Measurements from ENCODE around the gene C2orf49. TPM values are rescaled to one million over a fixed set of nuclear protein-coding genes. Genes with fewer than 3 reads are reported as not detected.
A peak's percentile ranks its signal among the peaks of the same experiment; 100 is the strongest.

Gene C2orf49
- total and polyA plus RNA-seq, 9 of the 15 experiments (the other 6 are each of a cell fraction or from before 2014, with no cell fraction given): 17.9 to 38.2 (median 25.6) TPM

- Histone ChIP-seq H4K20me1 (replicated peaks; ENCODE audit: control insufficient read depth, insufficient read depth, low read length) (no peaks in the 10 kb centered on the region), H3K36me3 (ENCODE audit: control insufficient read depth, insufficient read depth, low read length) (peaks cover 51% of the 10 kb centered on the region; the same call in 2 of the 3 replicates), H3K4me1 (replicated peaks in 1 of 2; ENCODE audit: control insufficient read depth in 2 of 2, insufficient read depth in 2 of 2, low read length in 2 of 2) (peaks cover 0 to 8% of the 10 kb centered on the region in 2 experiments; a peak in 2 of 5 replicates), H3K4me2 (ENCODE audit: insufficient read depth, low read length) (no peak overlapping the region), H3K4me3 (no peak overlapping the region), H2AFZ (ENCODE audit: low read depth, low read length) (no peak overlapping the region), H3K79me2 (ENCODE audit: control insufficient read depth, insufficient read depth, low read length) (no peaks in the 10 kb centered on the region), H3K27ac (ENCODE audit: extremely low read depth, low read depth, low read length) (no peak overlapping the region), H3K9me1 (ENCODE audit: control insufficient read depth, insufficient read depth, low read length) (no peaks in the 10 kb centered on the region), H3K9me3 (replicated peaks; ENCODE audit: control insufficient read depth, insufficient read depth, low read depth, low read length) (no peaks in the 10 kb centered on the region), H3K27me3 (ENCODE audit: control insufficient read depth in 2 of 2, insufficient read depth in 2 of 2, low read length in 2 of 2) (no peaks in the 10 kb centered on the region), H3K9ac (ENCODE audit: insufficient read depth in 1 of 2, low read depth in 2 of 2, low read length in 2 of 2) (no peak overlapping the region)
- TF ChIP-seq EGR1 (conservative IDR thresholded peaks at IDR 0.05) (no peak), POLR2AphosphoS5 (IDR thresholded peaks at IDR 0.05; ENCODE audit: control insufficient read depth, insufficient read depth, low read depth, low read length) (no peak), ARID2 (IDR thresholded peaks at IDR 0.05) (no peak), FOXA1 (IDR thresholded peaks at IDR 0.05; ENCODE audit: borderline replicate concordance) (no peak), SIN3A (IDR thresholded peaks at IDR 0.05; ENCODE audit: borderline replicate concordance in 2 of 2, control insufficient read depth in 1 of 2, low read depth in 2 of 2, low read length in 2 of 2) (no peak), ZNF316 (IDR thresholded peaks at IDR 0.05) (no peak), BDP1 (IDR thresholded peaks at IDR 0.05; ENCODE audit: insufficient read depth, insufficient read length) (no peak), SRSF9 (IDR thresholded peaks at IDR 0.05; ENCODE audit: borderline replicate concordance, low read depth, low read length) (no peak), POU5F1 (IDR thresholded peaks at IDR 0.05; ENCODE audit: borderline replicate concordance, low read depth, low read length, partially characterized antibody) (no peak), ZNF583 (CRISPR knock-in tag; IDR thresholded peaks at IDR 0.05) (no peak), CHAMP1 (IDR thresholded peaks at IDR 0.05) (no peak), MEF2D (tag; conservative IDR thresholded peaks at IDR 0.05; ENCODE audit: low read depth) (no peak), TGIF2 (CRISPR knock-in tag; IDR thresholded peaks at IDR 0.05) (no peak), ZNF75A (CRISPR knock-in tag; IDR thresholded peaks at IDR 0.05) (no peak)
- TF ChIP-seq, protein P1, sequence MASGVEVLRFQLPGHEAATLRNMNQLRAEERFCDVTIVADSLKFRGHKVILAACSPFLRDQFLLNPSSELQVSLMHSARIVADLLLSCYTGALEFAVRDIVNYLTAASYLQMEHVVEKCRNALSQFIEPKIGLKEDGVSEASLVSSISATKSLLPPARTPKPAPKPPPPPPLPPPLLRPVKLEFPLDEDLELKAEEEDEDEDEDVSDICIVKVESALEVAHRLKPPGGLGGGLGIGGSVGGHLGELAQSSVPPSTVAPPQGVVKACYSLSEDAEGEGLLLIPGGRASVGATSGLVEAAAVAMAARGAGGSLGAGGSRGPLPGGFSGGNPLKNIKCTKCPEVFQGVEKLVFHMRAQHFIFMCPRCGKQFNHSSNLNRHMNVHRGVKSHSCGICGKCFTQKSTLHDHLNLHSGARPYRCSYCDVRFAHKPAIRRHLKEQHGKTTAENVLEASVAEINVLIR (CRISPR knock-in tag; IDR thresholded peaks at IDR 0.05): no peak
- TF ChIP-seq, protein P2, sequence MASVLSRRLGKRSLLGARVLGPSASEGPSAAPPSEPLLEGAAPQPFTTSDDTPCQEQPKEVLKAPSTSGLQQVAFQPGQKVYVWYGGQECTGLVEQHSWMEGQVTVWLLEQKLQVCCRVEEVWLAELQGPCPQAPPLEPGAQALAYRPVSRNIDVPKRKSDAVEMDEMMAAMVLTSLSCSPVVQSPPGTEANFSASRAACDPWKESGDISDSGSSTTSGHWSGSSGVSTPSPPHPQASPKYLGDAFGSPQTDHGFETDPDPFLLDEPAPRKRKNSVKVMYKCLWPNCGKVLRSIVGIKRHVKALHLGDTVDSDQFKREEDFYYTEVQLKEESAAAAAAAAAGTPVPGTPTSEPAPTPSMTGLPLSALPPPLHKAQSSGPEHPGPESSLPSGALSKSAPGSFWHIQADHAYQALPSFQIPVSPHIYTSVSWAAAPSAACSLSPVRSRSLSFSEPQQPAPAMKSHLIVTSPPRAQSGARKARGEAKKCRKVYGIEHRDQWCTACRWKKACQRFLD (CRISPR knock-in tag; IDR thresholded peaks at IDR 0.05): no peak
- FAIRE-seq: peak; percentile 46
- 64% methylated on average over 15 of the region's 15 CpGs for WGBS (ENCODE audit: insufficient coverage, low coverage, missing lambda C conversion rate)
- intact Hi-C loops (cut with micrococcal nuclease): no loop called here
- ATAC-seq: no peak
- in situ Hi-C loops (cut with MboI): no loop called here
- ChIA-PET CTCF (ENCODE audit: low intra/inter-chr PET ratio) (no interaction called here), POLR2A (interaction anchor here (0.5 to 2.1 kb wide), 4 partner anchors 9 to 143 kb away, joined by 3 to 5 read pairs (median 4); no protein-coding TSS in a partner anchor)
- BruUV-seq (replicated peaks): no TSS peak
- DNase-seq (ENCODE audit: extremely low read depth in 1 of 4, low spot score in 3 of 4): no peak
These were observed 37.7 kb downstream of the C2orf49 start for GRCh38 chr2:105375001-105375561.

Measured in K562 (cell line).